Keratinocyte (primary cell): Measurements from ENCODE around the gene CLDN10. TPM values are rescaled to one million over a fixed set of nuclear protein-coding genes. Genes with fewer than 3 reads are reported as not detected.

ENCODE experiments used
- DNase-seq: peaks from one replicate; pipeline ENCODE4 v3.0.0-alpha.2; 2011; ENCODE audit warnings: low read depth, missing footprints, low spot score
- FAIRE-seq: peaks from 2 replicates; lab custom pipeline; 2011; peaks lifted over from hg19 to GRCh38; lab: Jason Lieb, UNC
- H2AFZ ChIP-seq: 2 replicates; pipeline ENCODE4 v1.6.0; 2012; ENCODE audit warnings: low read length, control low read depth, inconsistent platforms; ENCODE audit not compliant: control insufficient read depth
- H3K27ac ChIP-seq: 2 replicates; pipeline ENCODE4 v1.5.1; 2011; ENCODE audit warnings: low read length; ENCODE audit not compliant: control insufficient read depth, insufficient read depth
- H3K27me3 ChIP-seq: 3 replicates; pipeline ENCODE4 v1.6.0; 2011; ENCODE audit warnings: low read length; ENCODE audit not compliant: control insufficient read depth, insufficient read depth; ENCODE audit errors: extremely low read depth
- H3K36me3 ChIP-seq, 2 experiments: 2 replicates in 1 of 2; 3 replicates in 1 of 2; pipeline ENCODE4 v1.5.1; 2011; ENCODE audit warnings: low read length in 2 of 2, mild to moderate bottlenecking in 1 of 2; ENCODE audit not compliant: control insufficient read depth in 2 of 2, insufficient read depth in 2 of 2; ENCODE audit errors: extremely low read depth in 1 of 2
- H3K4me1 ChIP-seq: 3 replicates; pipeline ENCODE4 v1.5.1; 2011; ENCODE audit warnings: low read length; ENCODE audit not compliant: control insufficient read depth, insufficient read depth; ENCODE audit errors: extremely low read depth
- H3K4me2 ChIP-seq: 3 replicates; pipeline ENCODE4 v1.6.0; 2011; ENCODE audit warnings: low read depth, low read length; ENCODE audit not compliant: control insufficient read depth, insufficient read depth; ENCODE audit errors: extremely low read depth
- H3K4me3 ChIP-seq, 3 experiments: fragments of 200-600 bp in 1 of 3; sonication (generic) in 1 of 3; 2 replicates in 2 of 3; 3 replicates in 1 of 3; pipeline ENCODE4 v1.5.1; 2011 to 2016; ENCODE audit warnings: low read length in 3 of 3, mild to moderate bottlenecking in 3 of 3, control low read depth in 2 of 3, inconsistent platforms in 1 of 3, low read depth in 1 of 3, mixed read lengths in 1 of 3, mixed run types in 1 of 3, moderate library complexity in 1 of 3; ENCODE audit not compliant: control insufficient read depth in 2 of 3, insufficient read depth in 2 of 3; ENCODE audit errors: extremely low read depth in 1 of 3
- H3K79me2 ChIP-seq: 2 replicates; pipeline ENCODE4 v1.6.0; 2012; ENCODE audit warnings: low read length; ENCODE audit not compliant: control insufficient read depth, insufficient read depth
- H3K9ac ChIP-seq: 3 replicates; pipeline ENCODE4 v1.6.0; 2011; ENCODE audit warnings: low read length; ENCODE audit not compliant: control insufficient read depth, insufficient read depth; ENCODE audit errors: extremely low read depth
- H3K9me1 ChIP-seq: 3 replicates; pipeline ENCODE4 v1.6.0; 2011; ENCODE audit warnings: low read length; ENCODE audit not compliant: control insufficient read depth, insufficient read depth; ENCODE audit errors: extremely low read depth
- H3K9me3 ChIP-seq: 2 replicates; pipeline ENCODE4 v1.5.1; 2012; ENCODE audit warnings: low read depth, low read length; ENCODE audit not compliant: control insufficient read depth
- H4K20me1 ChIP-seq: 3 replicates; pipeline ENCODE4 v1.6.0; 2011; ENCODE audit warnings: low read length; ENCODE audit not compliant: control insufficient read depth, insufficient read depth; ENCODE audit errors: extremely low read depth
- CTCF ChIP-seq, 3 experiments: IDR thresholded peaks in 1 of 3; conservative IDR thresholded peaks in 1 of 3; optimal IDR thresholded peaks in 1 of 3; 2 replicates in 2 of 3; 3 replicates in 1 of 3; pipeline versions ENCODE3 to v1.5.1; 2011; ENCODE audit warnings: low read length in 3 of 3, mild to moderate bottlenecking in 3 of 3, moderate library complexity in 2 of 3, control low read depth in 1 of 3, inconsistent platforms in 1 of 3; ENCODE audit not compliant: insufficient read depth in 2 of 3; ENCODE audit errors: extremely low read depth in 1 of 3
- EZH2 ChIP-seq: IDR thresholded peaks from one replicate; pipeline ENCODE4 v1.6.1; 2012; ENCODE audit warnings: inconsistent platforms, mild to moderate bottlenecking, low read length, moderate library complexity
- dilution Hi-C: fragments of 300-500 bp; cut with MboI; formaldehyde crosslinking; loops from one replicate; pipeline ENCODE4 v1.7.0; 2020; ENCODE audit warnings: low sequenced_read_pairs; ENCODE audit not compliant: extremely low pct_ligation_motif_present
- polyA plus RNA-seq, 5 experiments: library from polyadenylated mRNA; depleted of rRNA in 3 of 5; stranded (reverse) in 3 of 5; stranded (forward) in 1 of 5; unstranded in 1 of 5; fragments of >200 nt; gene quantifications; 1 replicate in 1 of 5; 2 replicates in 3 of 5; 3 replicates in 1 of 5; pipeline versions ENCODE4 v1.2.1 to v1.2.3, GENCODE V29; 2011 to 2012; ENCODE audit warnings: missing spikeins in 2 of 5, low read depth in 1 of 5, low replicate concordance in 1 of 5

CLDN10 gene
- polyA plus RNA-seq, 1 donor (not counting 4 experiments of a cell fraction or from before 2014, with no cell fraction given): not detected

GRCh38 chr13:95505265-95505664, 47.3 kb upstream of the CLDN10 start:
- Histone ChIP-seq H3K27ac (no peak overlapping the region), H2AFZ (no peak overlapping the region), H3K27me3 (no peaks in the 10 kb centered on the region), H3K79me2 (no peaks in the 10 kb centered on the region), H3K36me3 (no peaks in the 10 kb centered on the region), H3K9me3 (no peaks in the 10 kb centered on the region), H3K9me1 (no peaks in the 10 kb centered on the region), H3K9ac (no peak overlapping the region), H3K4me1 (peaks cover 20% of the 10 kb centered on the region), H4K20me1 (no peaks in the 10 kb centered on the region), H3K4me2 (no peak overlapping the region), H3K4me3 (no peak overlapping the region)
- no peak for TF ChIP-seq CTCF (optimal IDR thresholded peaks at IDR 0.05 in 1 of 3, IDR thresholded peaks at IDR 0.05 in 1 of 3, conservative IDR thresholded peaks at IDR 0.05 in 1 of 3; ENCODE audit: extremely low read depth in 1 of 3, insufficient read depth in 2 of 3, low read length in 3 of 3)
- TF ChIP-seq EZH2: no peak
- dilution Hi-C loops: no loop called here
- DNase-seq: no peak
- no peak for FAIRE-seq

GRCh38 chr13:95505986-95506385, 46.5 kb upstream of the CLDN10 start:
- no peak for FAIRE-seq

More at GRCh38 chr13:95505986-95506385, 46.5 kb upstream of the CLDN10 start:
- dilution Hi-C loops: no loop called here
- H2AFZ ChIP-seq: no peak overlapping the region
- H3K9me1 ChIP-seq: no peaks in the 10 kb centered on the region
- H3K9me3 ChIP-seq: no peaks in the 10 kb centered on the region
- no peak overlapping the region for H3K4me3 ChIP-seq
- no peak overlapping the region for H3K9ac ChIP-seq
- H3K4me2 ChIP-seq: no peak overlapping the region
- DNase-seq: no peak
- H3K79me2 ChIP-seq: no peaks in the 10 kb centered on the region
- no peaks in the 10 kb centered on the region for H3K27me3 ChIP-seq
- no peaks in the 10 kb centered on the region for H3K36me3 ChIP-seq
- no peaks in the 10 kb centered on the region for H4K20me1 ChIP-seq
- peaks cover 21% of the 10 kb centered on the region for H3K4me1 ChIP-seq
- no peak overlapping the region for H3K27ac ChIP-seq
- TF ChIP-seq CTCF (optimal IDR thresholded peaks at IDR 0.05 in 1 of 3, IDR thresholded peaks at IDR 0.05 in 1 of 3, conservative IDR thresholded peaks at IDR 0.05 in 1 of 3; ENCODE audit: extremely low read depth in 1 of 3, insufficient read depth in 2 of 3, low read length in 3 of 3) (no peak), EZH2 (no peak)
